Ovary (tissue), 9 donors: ENCODE measurements around the gene GMEB2. TPM values are rescaled to one million over a fixed set of nuclear protein-coding genes. Genes with fewer than 3 reads are reported as not detected.

ENCODE experiments used
- DNase-seq, 5 donors: peaks; one replicate each; pipeline ENCODE4 v3.0.0-alpha.2; 2019 to 2020
- H3K27ac ChIP-seq, 2 donors: fragments of 200-600 bp; one replicate each; pipeline versions ENCODE4 v1.5.1 to v1.8.0; 2019 to 2022
- H3K27me3 ChIP-seq: fragments of 200-600 bp; one replicate; pipeline ENCODE4 v1.8.0; 2022
- H3K36me3 ChIP-seq: fragments of 200-600 bp; sonication (generic); one replicate; pipeline ENCODE4 v1.5.1; 2019
- H3K4me1 ChIP-seq: one replicate; pipeline ENCODE4 v1.8.1; 2013; ENCODE audit warnings: mild to moderate bottlenecking, moderate library complexity; ENCODE audit not compliant: insufficient read depth
- H3K4me3 ChIP-seq: fragments of 200-600 bp; sonication (generic); one replicate; pipeline ENCODE4 v1.5.1; 2017
- H3K9me3 ChIP-seq, 2 donors: fragments of 200-600 bp in 1 of 2; sonication (generic) in 1 of 2; one replicate each; pipeline versions ENCODE4 v1.5.1 to v1.8.1; 2013 to 2019; ENCODE audit warnings: mild to moderate bottlenecking in 1 of 2, moderate library complexity in 1 of 2
- CTCF ChIP-seq, 3 donors: fragments of 450-650 bp in 2 of 3; fragments of 200-600 bp in 1 of 3; IDR thresholded peaks; one replicate each; pipeline versions ENCODE4 v1.5.1 to v1.8.0; 2016 to 2022; ENCODE audit warnings: antibody characterized with exemption in 3 of 3, mild to moderate bottlenecking in 1 of 3
- EP300 ChIP-seq: sonication (generic); formaldehyde crosslinking; IDR thresholded peaks from one replicate; pipeline ENCODE4 v1.6.1; 2017; ENCODE audit warnings: antibody characterized with exemption
- POLR2A ChIP-seq: fragments of 450-650 bp; IDR thresholded peaks from one replicate; pipeline ENCODE4 v1.6.1; 2017; ENCODE audit warnings: antibody characterized with exemption, mild to moderate bottlenecking, moderate library complexity
- WGBS, 3 donors: extraction: QIAGEN DNeasy Blood & Tissue Kit in 1 of 3; methylation state at CpG; one replicate each; pipeline versions ENCODE4 v1.1.5 to v1.1.7; 2013 to 2017; 5-methylcytosine and 5-hydroxymethylcytosine counted together
- intact Hi-C, 4 donors: fragments of 100-400 bp; cut with DNase I; formaldehyde crosslinking; loops; one replicate each; pipeline versions ENCODE4 v1.11.0 to v1.15.1; 2022 to 2023
- polyA plus RNA-seq, 2 donors: library from polyadenylated mRNA; stranded (reverse); fragments of 200-250 nt in 1 of 2; fragments of 350-450 nt in 1 of 2; fragmentation: Illumina TruSeq in 1 of 2; extraction: RNeasy Lipid Tissue Mini Kit (QIAGEN cat#74804) in 1 of 2; gene quantifications; one replicate each; pipeline ENCODE4 v1.2.3, GENCODE V29; 2013 to 2014
- total RNA-seq, 7 donors: library from RNA; depleted of rRNA in 2 of 7; stranded (reverse); fragments of >200 nt in 2 of 7; fragmentation: NEBNext Ultra II Directional in 3 of 7; extraction: Animal tissue kit (Norgen Biotek cat#: 25700) in 3 of 7; gene quantifications; one replicate each; pipeline versions ENCODE4 v1.1.0 to v1.2.4, GENCODE V29; 2016 to 2023
- donor health status: DM: no; HTN: no; CAD: no; lungs with moderate emphysema.
- donor health status: DM: no; HTN: no; CAD: no.
- donor health status: Bipolar disorder and iron deficiency.
- donor health status: DM: yes; HTN: yes; CAD: no.
- donor health status: DM: no; HTN: no; CAD: no.
- donor health status: DM: yes; HTN: yes; CAD: no.

The GMEB2 gene
- total and polyA plus RNA-seq, 9 donors: 4.1 to 14.7 (median 9.7) TPM

GRCh38 chr20:63558804-63559484 lies 68.0 kb downstream of the GMEB2 start:
- Histone ChIP-seq H3K27ac (no peak overlapping the region), H3K9me3 (no peaks in the 10 kb centered on the region), H3K4me3 (no peak overlapping the region), H3K36me3 (no peaks in the 10 kb centered on the region), H3K27me3 (no peaks in the 10 kb centered on the region), H3K4me1 (peaks cover 1% of the 10 kb centered on the region)
- TF ChIP-seq POLR2A (no peak), EP300 (no peak), CTCF (IDR thresholded peaks at IDR 0.05) (no peak)
- intact Hi-C loops: loop anchor here in 1 of 4 donors (10.0 kb wide), 1 partner anchor 326 kb away; no protein-coding TSS in a partner anchor
- DNase-seq: no peak
- 92 to 95% (median 94%) methylated on average over 14 of the region's 14 CpGs for WGBS, 3 donors

GRCh38 chr20:63557481-63557891 lies 69.4 kb downstream of the GMEB2 start:
- Histone ChIP-seq H3K4me3 (no peak overlapping the region), H3K4me1 (peaks cover 1% of the 10 kb centered on the region), H3K36me3 (no peaks in the 10 kb centered on the region), H3K27ac (no peak overlapping the region), H3K27me3 (no peaks in the 10 kb centered on the region), H3K9me3 (no peaks in the 10 kb centered on the region)
- no peak for DNase-seq
- 84 to 93% (median 87%) methylated on average over 19 of the region's 19 CpGs for WGBS, 3 donors
- intact Hi-C loops: loop anchor here in 1 of 4 donors (10.0 kb wide), 1 partner anchor 327 kb away; no protein-coding TSS in a partner anchor
- TF ChIP-seq CTCF (IDR thresholded peaks at IDR 0.05) (no peak), EP300 (no peak), POLR2A (no peak)

GRCh38 chr20:63556873-63557478 lies 69.9 kb downstream of the GMEB2 start:
- H3K4me3 ChIP-seq: no peak overlapping the region
- no peaks in the 10 kb centered on the region for H3K27me3 ChIP-seq
- TF ChIP-seq EP300: no peak
- no peak for TF ChIP-seq CTCF (IDR thresholded peaks at IDR 0.05)
- TF ChIP-seq POLR2A: no peak
- no peak overlapping the region for H3K27ac ChIP-seq
- intact Hi-C loops: loop anchor here in 1 of 4 donors (10.0 kb wide), 1 partner anchor 328 kb away; no protein-coding TSS in a partner anchor
- 71 to 77% (median 72%) methylated on average over 23 of the region's 23 CpGs for WGBS, 3 donors
- H3K36me3 ChIP-seq: no peaks in the 10 kb centered on the region
- peaks cover 1% of the 10 kb centered on the region for H3K4me1 ChIP-seq
- no peak for DNase-seq
- no peaks in the 10 kb centered on the region for H3K9me3 ChIP-seq

GRCh38 chr20:63555661-63556381 lies 71.1 kb downstream of the GMEB2 start:
- Histone ChIP-seq H3K36me3 (no peaks in the 10 kb centered on the region), H3K4me1 (peaks cover 1% of the 10 kb centered on the region), H3K9me3 (no peaks in the 10 kb centered on the region), H3K4me3 (no peak overlapping the region), H3K27ac (no peak overlapping the region), H3K27me3 (no peaks in the 10 kb centered on the region)
- TF ChIP-seq EP300 (no peak), CTCF (IDR thresholded peaks at IDR 0.05) (no peak), POLR2A (no peak)
- DNase-seq: no peak
- intact Hi-C loops: loop anchor here in 1 of 4 donors (10.0 kb wide), 1 partner anchor 329 kb away; no protein-coding TSS in a partner anchor
- 89 to 93% (median 91%) methylated on average over 33 to 45 of the region's 45 CpGs for WGBS, 3 donors
